Hematopoietic multipotent progenitor cell treated with erythropoietin and hydrocortisone succinate and interleukin-3 and kit ligand, for 15 days (in vitro differentiated cells): ENCODE data around the gene TMED3.

Experiments used
- DNase-seq: peaks from one replicate; pipeline ENCODE4 v3.0.0-alpha.2; 2015; ENCODE audit warnings: low spot score

Gene TMED3

GRCh38 chr15:79310985-79311900 lies at the start of gene TMED3:
TMED3 (plus strand) TSS chr15:79311112; CDS start chr15:79311250, 138 bp downstream.
- DNase-seq, result peak; percentile 24

GRCh38 chr15:79261836-79262235 lies 49.1 kb upstream of the TMED3 start:
- DNase-seq, result no peak

GRCh38 chr15:79265167-79265566 lies 45.7 kb upstream of the TMED3 start:
- no peak for DNase-seq

GRCh38 chr15:79265987-79266579 lies 44.8 kb upstream of the TMED3 start:
- no peak for DNase-seq

GRCh38 chr15:79282371-79283251 lies 28.3 kb upstream of the TMED3 start, which contains the start of gene ANKRD34C:
ANKRD34C (plus strand) TSS chr15:79282722; CDS start chr15:79293285, 10,563 bp downstream.
- DNase-seq, result no peak

- no peak for DNase-seq
These were observed 27.5 kb upstream of the TMED3 start for GRCh38 chr15:79283252-79284048.

GRCh38 chr15:79290642-79291275 lies 20.2 kb upstream of the TMED3 start:
- no peak for DNase-seq

GRCh38 chr15:79292011-79292410 lies 18.9 kb upstream of the TMED3 start:
- no peak for DNase-seq

GRCh38 chr15:79294075-79294474 lies 16.8 kb upstream of the TMED3 start:
- no peak for DNase-seq

- DNase-seq, result no peak
These were observed 14.3 kb upstream of the TMED3 start for GRCh38 chr15:79296583-79296982.

GRCh38 chr15:79299126-79299840 lies 11.6 kb upstream of the TMED3 start:
- DNase-seq, result no peak

- no peak for DNase-seq
These were observed 11.1 kb upstream of the TMED3 start for GRCh38 chr15:79299841-79300235.

GRCh38 chr15:79307251-79307650 lies 3.7 kb upstream of the TMED3 start:
- no peak for DNase-seq

- DNase-seq, result no peak
These were observed 2.0 kb upstream of the TMED3 start for GRCh38 chr15:79308874-79309273.

GRCh38 chr15:79310612-79310984 lies 314 bp upstream of the TMED3 start:
- DNase-seq, result no peak

GRCh38 chr15:79311901-79312553 lies 1.1 kb downstream of the TMED3 start:
- DNase-seq, result no peak

GRCh38 chr15:79314186-79314585 lies 3.3 kb downstream of the TMED3 start:
- DNase-seq, result no peak

- no peak for DNase-seq
These were observed 3.9 kb downstream of the TMED3 start for GRCh38 chr15:79314811-79315210.

- DNase-seq, result no peak
These were observed 4.9 kb downstream of the TMED3 start for GRCh38 chr15:79315623-79316328.
